GM19463 (cell line): Measurements from ENCODE around the gene GLMP.

Experiments
- ATAC-seq: cut with Tn5 transposase; IDR thresholded peaks from one replicate; pipeline ENCODE4 v1.9.1; 2021; ENCODE audit warnings: mild to moderate bottlenecking, moderate library complexity; ENCODE audit not compliant: unreplicated experiment

GLMP gene

DNA sequence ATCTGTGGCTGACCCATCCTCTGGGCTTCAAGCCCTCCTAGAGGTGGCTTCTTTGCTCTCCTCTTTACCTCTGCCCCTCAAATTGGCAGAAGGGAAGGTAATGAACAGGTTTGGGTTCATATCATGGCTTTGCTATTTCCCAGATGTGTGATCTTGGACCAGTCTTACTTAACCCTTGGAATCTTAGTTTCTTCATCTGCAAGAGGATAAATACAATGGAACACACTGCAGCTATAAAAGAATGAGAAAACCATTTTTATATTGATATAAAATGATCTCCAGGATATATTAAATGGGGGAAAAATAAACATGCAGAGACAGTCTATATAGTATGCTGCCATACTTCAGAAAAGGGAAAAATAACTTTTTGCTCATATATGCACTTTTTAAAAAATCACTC is 5.6 kb downstream of the GLMP start:
- ATAC-seq = no peak

DNA sequence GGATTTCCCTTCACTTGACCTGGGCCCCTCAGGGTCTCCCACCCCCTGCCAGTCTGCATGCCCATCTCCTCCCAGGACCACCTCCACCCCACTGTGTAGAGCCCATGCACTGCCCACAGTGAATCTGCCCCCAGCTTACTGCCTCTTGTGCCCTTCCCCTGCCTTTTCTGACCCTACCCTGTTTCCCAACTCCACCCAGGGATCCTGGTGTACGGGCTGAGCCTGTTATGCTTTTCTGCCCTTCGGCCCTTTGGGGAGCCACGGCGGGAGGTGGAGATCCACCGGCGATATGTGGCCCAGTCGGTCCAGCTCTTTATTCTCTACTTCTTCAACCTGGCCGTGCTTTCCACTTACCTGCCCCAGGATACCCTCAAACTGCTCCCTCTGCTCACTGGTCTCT is 9.4 kb downstream of the GLMP start:
- no peak for ATAC-seq

DNA sequence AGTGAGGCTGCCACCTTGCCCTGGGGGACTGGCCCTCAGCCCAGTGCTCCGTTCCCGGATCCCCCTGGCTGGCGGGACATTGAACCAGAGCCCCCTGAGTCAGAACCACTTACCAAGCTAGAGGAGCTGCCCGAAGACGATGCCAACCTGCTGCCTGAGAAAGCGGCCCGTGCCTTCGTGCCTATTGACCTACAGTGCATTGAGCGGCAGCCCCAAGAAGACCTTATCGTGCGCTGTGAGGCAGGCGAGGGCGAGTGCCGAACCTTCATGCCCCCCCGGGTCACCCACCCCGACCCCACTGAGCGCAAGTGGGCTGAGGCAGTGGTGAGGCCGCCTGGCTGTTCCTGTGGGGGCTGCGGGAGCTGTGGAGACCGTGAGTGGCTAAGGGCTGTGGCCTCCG is 10.0 kb downstream of the GLMP start:
- ATAC-seq = no peak

DNA sequence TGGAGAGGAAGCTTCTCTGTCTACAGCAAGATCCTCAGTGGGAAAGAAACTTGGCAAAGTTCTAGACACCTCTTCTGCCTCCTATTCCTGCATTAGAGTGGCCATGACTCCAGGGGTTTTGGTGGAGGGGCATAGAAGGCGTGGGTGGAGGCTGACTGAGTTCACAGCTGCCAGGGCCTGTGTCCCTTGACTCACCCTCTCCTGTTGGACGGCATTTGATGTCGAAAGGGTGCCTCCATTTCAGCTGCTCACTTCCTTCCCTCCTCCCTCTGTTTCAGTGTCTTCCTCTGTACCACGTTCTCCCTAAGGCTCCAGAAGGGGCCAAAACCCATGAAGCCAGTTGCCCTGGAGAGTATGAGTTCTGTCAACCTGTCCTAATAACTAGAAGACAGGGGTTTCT is 10.7 kb downstream of the GLMP start:
- no peak for ATAC-seq

DNA sequence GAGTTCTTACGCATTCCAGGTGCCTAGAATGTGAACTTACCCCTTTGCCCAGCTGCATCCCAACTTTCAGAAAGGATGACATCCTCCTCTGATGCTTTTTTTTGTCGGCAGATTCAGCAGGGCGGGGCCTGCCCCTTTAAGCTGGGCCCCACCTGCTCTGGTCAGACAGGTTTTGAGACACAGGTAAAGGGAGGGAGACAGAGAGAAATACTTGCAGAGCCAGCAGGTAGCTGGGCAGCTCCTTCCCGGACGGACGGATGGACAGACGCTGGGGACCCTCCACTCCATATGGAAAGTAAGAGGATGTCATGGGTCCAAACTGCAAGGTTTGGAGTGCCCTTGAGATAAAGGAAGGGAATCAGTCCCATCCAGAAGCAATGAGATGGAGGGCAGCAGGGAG is 11.4 kb downstream of the GLMP start, which contains the start of gene TMEM79:
TMEM79 (plus strand) TSS at position 214 of the 400 bp plus-strand sequence. CDS start 902 bp downstream, outside the sequence.
- no peak for ATAC-seq

DNA sequence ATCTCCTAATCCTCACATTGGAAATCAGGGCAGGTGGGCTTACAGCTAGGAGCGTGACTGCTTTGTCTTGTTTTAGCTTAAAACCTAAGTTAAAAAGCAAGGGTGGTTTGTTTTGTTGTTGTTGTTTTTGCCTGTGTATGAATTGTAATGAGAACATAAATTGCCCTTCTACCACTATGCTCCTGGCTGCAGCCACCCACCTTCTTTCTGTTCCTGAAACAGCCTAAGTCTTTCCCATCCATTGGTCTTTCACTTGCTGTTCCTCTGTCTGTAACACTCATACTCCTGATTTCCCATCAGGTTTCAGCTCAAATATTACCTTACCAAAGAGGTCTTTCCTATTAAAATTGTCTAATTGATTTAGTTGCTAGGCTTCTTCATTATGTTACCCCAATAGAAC is 12.0 kb downstream of the GLMP start:
- no peak for ATAC-seq

DNA sequence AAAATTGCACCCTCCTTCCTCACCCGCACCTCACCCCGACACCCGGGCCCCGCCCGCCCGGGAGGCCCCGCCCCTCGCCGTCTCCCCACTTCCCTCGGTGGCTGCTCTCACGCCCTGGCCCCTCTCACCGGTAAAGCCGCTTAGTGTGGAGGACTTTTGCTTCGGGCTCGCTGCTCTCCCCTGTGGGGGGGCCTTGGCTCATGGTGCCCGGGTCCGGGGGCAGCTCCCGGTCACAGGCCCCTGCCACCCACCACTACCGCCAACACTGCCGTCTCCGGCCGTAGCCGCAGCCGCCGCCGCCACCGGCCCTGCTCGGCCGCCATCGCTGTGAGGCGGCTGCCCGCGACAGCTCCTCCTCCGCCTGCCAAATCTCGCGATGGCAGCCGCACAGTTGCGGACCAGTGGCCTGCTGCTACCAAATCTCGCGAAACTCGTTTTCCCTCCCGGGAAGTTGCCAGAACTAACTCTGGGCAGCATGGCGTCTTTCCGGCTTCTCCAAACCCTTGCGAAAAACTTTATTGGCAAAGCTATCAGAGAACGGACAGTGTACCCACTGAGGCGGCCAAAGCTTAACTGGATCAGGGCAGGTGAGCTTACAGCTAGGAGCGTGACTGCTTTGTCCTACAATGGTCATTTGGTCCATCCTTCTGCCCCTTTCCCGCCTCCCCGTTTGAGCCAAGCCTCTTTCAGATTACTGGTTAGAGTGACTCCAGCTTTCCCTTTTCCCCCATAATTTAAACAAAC is 12.8 kb downstream of the GLMP start, which contains the start of gene SMG5:
SMG5 (minus strand) TSS at position 347 of the 744 bp plus-strand sequence; CDS start at position 202, 145 bp downstream.
- ATAC-seq = peak; percentile 73

DNA sequence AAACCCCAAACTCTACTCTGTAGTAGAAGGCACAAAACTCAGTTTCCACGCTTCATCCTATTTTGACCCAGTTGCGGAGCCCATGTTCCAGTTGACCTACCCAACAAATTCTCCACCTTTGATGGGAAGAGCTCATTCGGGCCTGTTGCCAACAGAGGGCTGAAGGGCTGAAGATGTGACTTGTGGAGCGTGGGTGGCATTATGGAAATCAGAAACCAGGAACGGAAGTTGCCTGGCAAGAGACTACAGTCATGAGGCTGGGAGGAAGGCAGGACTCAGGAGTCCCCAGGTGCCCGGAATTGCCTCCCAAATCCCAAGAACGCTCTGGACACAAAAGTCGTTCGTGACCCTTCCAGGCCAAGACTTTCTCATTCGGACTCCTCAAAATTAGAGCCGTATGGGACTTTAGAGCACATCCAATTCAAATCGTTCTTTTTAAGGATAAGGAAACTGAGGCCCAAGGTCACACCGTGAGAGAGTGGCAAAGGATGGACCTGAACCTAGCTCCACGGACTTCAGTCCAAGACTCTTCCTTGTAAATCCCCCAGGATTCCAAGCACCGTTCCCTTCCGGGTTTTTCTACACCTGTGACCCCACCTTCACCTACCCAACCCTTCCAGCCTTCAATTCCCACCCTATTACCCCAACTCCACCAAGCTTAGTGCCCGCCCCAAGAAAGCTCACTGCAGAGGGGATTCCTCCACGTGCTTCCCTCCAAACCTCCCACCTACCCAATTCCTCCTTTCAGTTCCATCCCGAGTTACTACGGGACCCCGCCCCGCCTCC is 13.6 kb downstream of the GLMP start:
- ATAC-seq = no peak

DNA sequence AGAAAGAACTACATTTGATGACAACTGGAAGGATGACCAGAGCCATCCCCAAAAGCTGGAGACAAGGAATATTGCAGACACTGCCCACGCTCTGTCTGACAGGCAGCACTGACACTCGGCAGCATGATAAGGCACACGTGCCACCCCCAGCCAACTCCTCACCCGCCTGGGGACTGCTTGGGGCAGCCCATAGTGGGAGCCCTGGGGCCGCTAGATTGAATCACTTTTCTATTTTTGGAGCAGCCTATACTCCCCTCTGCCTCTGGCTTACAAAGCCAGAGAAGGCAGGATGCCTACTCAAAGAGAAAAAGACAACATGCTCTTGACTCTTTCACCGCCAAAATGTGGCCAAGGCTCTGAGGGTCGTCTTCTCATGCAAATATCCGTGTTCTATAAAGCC is 14.2 kb downstream of the GLMP start:
- peak; percentile 43 for ATAC-seq

DNA sequence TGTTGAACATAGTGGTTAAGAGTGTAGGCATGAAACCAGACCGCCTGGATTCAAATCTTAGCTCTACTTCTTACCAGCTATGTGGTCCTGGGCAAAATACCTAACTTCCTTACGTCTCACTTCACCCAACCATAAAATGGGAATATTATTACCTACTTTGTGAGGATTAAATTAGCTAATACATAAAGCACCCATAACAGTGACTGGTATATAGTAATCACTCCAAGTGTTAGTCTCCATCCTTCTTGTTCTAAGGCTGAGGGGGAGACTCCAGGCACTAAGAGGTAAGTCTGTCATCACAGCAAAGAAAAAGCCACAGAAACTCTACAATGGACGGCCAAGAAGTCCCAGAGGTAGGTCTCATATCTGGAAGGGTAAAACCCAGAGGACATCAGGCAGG is 15.6 kb downstream of the GLMP start:
- ATAC-seq = no peak

DNA sequence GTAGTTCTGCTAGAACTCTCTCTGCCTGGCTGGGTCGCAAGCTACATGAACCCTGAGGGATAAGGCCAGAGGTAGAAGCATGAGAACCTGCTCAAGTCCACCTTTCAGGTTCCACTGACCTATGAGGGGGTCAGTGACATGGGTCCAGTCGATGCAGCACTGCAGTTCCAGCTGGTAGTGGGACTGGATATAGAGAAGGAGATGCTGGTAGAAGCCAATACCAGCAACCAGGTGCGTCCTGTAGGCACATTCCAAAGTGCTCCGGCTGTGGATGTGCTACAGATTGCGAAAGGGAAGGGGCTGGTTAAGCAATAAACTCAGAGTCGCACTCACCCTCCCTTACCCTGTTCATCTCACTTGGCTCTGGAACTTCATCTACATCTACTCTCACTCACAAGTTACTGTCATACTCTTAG is 18.5 kb downstream of the GLMP start:
- ATAC-seq = no peak

DNA sequence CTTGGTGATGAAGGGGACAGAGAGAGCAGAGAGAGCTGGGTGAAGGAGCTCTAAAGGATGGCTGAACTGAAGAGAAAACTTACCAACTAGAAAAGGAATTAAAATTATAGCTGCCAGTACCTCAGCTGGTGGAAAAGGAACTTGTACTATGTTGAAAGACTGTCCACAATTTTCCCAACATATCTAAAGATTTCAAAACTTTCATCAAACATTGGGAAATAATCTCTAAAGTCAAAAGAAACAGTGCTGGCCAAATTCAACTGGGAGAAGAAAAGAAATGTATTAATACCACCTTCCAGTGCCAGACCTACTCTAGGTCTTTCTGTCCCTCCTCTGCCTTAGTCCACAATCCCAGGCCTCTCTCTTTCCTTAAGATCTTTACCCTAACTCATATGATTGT is 18.9 kb downstream of the GLMP start:
- no peak for ATAC-seq

DNA sequence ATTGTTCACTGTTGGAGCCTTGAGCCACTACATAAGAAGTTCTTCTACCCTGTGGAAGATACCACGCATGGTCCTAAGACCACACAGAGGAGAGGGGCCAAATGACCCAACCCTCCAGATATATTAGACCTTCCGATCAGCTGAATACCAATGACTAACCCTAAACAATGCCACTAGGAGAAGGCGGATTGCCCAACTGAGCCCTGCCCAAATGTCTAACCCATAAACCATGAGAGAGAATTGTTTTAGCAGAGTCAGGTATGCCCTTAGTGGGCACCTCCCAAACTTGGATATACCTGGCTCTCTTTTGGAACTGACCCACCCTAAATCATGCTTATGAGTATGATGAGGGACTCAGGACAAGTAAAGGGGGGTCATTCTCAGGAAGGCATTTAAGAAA is 25.2 kb downstream of the GLMP start:
- no peak for ATAC-seq

DNA sequence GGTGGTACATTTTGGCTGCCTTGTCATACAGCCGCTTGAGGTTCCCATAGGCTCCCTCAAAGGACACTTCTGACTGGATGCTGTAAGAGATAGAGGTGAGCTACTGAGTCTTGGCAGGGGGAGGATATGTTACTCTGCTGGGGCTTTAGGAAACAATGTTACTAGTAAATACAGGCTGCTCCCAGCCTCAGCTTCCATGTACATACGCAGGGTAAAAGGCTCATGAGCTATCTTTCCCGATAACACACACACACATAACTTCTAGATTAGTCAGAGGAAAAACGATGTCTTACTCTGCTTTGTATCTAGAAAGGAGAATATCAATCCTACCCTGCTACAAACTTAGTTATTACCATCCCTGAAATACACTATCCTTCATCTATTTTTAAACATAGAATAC is 27.1 kb downstream of the GLMP start:
- ATAC-seq = no peak

DNA sequence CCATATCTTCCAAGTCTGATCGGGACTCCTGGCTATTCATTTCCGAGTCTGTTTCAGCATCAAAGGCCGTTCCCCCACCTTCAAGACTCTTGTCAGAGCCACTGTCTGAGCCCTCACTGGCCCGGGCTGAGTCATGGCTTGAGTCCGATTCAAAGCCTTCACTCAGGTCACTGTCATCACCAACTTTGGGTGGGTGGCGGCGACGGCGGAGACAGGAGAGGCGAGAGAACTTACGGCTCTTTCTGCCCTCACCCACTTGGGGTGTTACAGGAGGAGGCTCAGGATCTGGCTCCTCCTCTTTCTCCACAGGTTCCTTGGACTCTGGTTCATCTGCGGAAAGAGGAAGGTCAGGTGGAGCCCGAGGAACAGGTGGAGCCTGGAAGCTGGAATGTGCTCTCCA is 29.4 kb downstream of the GLMP start:
- no peak for ATAC-seq

DNA sequence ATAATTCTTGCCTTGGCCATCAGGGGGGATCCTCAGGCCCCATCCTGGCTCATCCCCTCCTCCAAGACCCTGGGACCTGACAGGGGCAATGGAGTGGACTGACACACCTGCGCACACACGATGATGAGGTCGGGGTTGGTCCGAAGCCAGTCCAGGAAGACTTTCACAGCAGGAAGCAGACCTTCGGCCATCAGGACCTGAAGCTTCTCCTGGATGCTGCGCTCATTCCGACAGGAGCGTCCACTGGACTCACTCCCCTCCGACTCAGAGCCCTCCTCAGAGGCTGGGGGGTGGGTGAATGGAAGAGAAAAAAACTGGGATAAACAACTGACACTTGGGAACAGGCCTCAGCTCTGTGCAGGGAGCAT is 32.2 kb downstream of the GLMP start:
- ATAC-seq = no peak

DNA sequence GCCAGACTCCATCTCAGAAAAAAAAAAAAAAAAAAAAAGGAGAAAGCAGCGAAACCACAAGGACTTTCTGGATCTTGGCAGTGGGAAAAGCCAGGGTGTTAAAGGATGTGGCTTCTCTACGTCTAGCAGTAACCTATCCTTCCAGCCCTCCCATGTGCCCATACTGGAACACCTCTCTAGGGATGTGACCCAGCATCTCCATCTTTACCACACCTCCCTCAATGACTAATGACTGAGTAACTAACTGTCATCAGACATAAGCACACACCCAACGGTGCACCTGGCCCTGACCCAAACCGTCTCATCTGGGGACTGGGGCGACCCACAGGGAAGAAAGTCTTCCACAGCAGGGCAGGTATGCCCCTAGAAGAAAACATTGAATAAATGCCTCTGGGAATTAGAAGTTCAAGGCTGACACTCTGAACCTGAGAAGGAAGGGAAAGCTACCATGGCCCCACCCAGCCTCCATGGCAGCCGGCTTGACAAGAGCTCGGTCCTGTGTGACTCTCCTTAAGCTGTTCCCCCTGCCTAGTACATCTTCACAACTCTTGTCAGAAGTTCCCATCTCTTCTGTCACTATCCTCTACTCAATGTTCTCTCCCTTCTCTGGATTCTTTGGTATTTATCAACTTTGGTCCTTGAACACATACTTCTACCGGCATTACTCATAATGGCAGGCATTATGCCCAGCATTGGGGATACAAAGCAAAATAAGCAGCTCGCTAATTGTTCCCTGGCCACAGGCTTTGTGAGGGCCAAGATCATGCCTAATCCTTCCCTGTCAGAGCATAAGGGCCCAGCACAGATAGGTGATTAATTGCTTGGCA is 32.8 kb downstream of the GLMP start:
- ATAC-seq = no peak

DNA sequence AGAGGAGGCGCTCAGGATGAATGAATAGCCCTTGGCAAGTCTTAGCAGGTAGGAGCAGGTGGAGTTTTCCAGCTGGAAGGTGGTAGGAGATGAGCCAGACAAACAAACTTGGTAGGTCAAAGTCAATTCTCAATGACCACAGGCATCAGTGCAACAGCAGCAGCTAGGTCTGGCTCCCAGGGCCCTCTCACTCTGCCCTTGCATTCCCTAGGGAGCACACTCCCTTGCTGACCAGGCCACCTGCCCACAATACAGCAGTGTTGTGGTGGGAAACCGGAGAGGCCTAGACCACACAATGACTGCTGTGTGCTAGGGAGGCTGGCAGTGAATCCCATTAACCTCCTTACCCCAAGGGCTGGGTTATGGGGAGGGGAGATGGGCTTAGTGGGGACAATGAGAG is 34.6 kb downstream of the GLMP start:
- ATAC-seq = no peak

DNA sequence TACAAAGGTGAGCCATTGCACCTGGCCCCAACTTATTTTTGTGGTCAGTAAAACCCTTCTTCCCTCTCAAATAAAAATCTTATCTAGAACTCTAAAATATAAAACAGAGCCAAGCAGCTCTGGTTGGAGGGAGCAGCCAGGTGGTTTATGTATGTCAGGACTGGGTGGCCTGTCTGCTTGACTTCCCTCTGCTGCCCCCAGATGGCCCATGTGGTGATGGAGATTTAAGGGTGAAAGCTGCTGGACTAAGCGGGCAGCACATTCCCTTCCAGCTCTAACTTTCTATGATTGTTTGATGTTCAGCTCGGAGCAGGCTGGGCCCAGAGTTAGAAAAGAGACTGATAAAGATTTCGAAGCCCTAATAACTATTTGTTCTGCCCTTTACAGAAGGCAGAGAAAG is 35.7 kb downstream of the GLMP start:
- ATAC-seq = no peak

DNA sequence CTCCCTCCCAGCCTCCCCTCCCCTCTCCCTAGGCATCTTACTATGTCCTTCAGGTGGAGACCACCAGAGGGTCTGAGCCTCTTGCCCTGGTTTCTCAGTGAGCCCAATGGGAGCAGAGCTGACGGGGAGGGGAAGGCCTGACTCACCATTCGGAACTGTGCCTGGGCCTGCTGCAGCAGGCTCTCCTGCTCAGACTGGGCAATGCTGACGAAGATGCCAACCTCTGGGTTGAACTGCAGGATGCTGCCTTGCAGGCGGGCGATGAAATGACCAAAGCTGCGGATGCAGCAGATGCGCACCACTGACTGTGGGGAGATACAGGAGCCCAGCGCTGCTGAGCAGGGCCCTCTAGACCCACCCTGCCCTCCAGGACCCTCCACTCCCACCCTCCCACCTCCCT is 36.6 kb downstream of the GLMP start:
- no peak for ATAC-seq

DNA sequence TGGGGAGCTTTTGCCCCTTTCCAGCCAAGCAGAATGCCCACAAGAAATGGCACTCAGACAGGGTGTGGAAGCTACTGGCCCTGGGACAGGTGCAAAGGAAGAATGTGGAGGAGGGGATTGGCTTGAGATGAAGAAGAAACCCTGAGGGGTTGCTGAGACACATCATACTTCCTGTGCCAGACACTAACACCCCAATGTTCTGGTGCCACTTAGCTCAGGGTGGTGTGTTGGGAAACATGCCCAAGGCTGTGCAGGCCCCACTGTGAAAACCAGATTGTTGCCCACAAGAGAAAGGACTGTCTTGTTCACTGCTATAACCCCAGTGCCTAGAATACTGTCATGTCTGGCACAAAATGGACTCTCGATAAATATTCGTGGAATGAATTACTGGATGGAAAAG is 37.8 kb downstream of the GLMP start:
- ATAC-seq = no peak
